ENCODE data around the gene SNX6. TPM values are rescaled to one million over a fixed set of nuclear protein-coding genes. Genes with fewer than 3 reads are reported as not detected.
A peak's percentile ranks its signal among the peaks of the same experiment; 100 is the strongest.
"Not testable (repeated sequence)": the region's sequence is repeated elsewhere in the genome, so short reads cannot be mapped to it uniquely, and the experiment has no call there.

The SNX6 gene
- total and polyA plus RNA-seq, 4 experiments from 2014 or later = 81.0 to 212 (median 114) TPM

GRCh38 chr14:34556498-34556829, 73.5 kb downstream of the SNX6 start:
- POLR2A ChIA-PET (ENCODE audit: partially characterized antibody); H3K27me3 Mint-ChIP-seq; CTCF ChIA-PET (ENCODE audit: partially characterized antibody); DNase-seq; H3K4me3 ChIP-seq (ENCODE audit: low read length in 2 of 2); H3K27ac Mint-ChIP-seq; H3K36me3 ChIP-seq (ENCODE audit: insufficient read depth, low read length); H3K4me3 Mint-ChIP-seq; intact Hi-C loops (cut with micrococcal nuclease); H3K9me3 ChIP-seq (ENCODE audit: control insufficient read depth in 1 of 2, low read length in 2 of 2); H3K4me1 ChIP-seq (ENCODE audit: insufficient read depth, low read length); H3K27ac ChIP-seq (ENCODE audit: low read depth, low read length); H3K27me3 ChIP-seq (ENCODE audit: insufficient read depth, low read length): not testable (repeated sequence)
- Mint-ChIP-seq H3K9me3 (peaks cover 0 to 28% (median 13%) of the 10 kb centered on the region in 8 donors), H3K36me3 (peaks cover 0 to 13% of the 10 kb centered on the region in 2 donors), H3K4me1 (peaks cover 9 to 16% (median 13%) of the 10 kb centered on the region in 4 donors)

- H3K9me3 ChIP-seq (ENCODE audit: control insufficient read depth in 1 of 2, low read length in 2 of 2); H3K27me3 Mint-ChIP-seq; H3K4me3 Mint-ChIP-seq; H3K27me3 ChIP-seq (ENCODE audit: insufficient read depth, low read length); DNase-seq; H3K4me3 ChIP-seq (ENCODE audit: low read length in 2 of 2); H3K36me3 ChIP-seq (ENCODE audit: insufficient read depth, low read length); H3K27ac ChIP-seq (ENCODE audit: low read depth, low read length); POLR2A ChIA-PET (ENCODE audit: partially characterized antibody); intact Hi-C loops (cut with micrococcal nuclease); CTCF ChIA-PET (ENCODE audit: partially characterized antibody); H3K27ac Mint-ChIP-seq; H3K4me1 ChIP-seq (ENCODE audit: insufficient read depth, low read length): not testable (repeated sequence)
- Mint-ChIP-seq H3K36me3 (peaks cover 0 to 13% of the 10 kb centered on the region in 2 donors), H3K4me1 (peaks cover 10 to 18% (median 15%) of the 10 kb centered on the region in 4 donors), H3K9me3 (peaks cover 0 to 31% (median 14%) of the 10 kb centered on the region in 8 donors)
These were observed 74.1 kb downstream of the SNX6 start for GRCh38 chr14:34555583-34556497.

GRCh38 chr14:34554540-34555250, 75.3 kb downstream of the SNX6 start:
- H3K27me3 ChIP-seq (ENCODE audit: insufficient read depth, low read length) = no peaks in the 10 kb centered on the region
- peaks cover 0 to 40% (median 17%) of the 10 kb centered on the region in 8 donors for H3K9me3 Mint-ChIP-seq
- H3K36me3 Mint-ChIP-seq = peaks cover 0 to 13% of the 10 kb centered on the region in 2 donors
- CTCF ChIA-PET (ENCODE audit: partially characterized antibody) = interaction anchor here (0.6 kb wide), 1 partner anchor 167 kb away, joined by 3 read pairs; no protein-coding TSS in a partner anchor
- H3K4me3 Mint-ChIP-seq = peak overlapping the region; percentile 49 to 82 (median 67)
- intact Hi-C loops (cut with micrococcal nuclease) = no loop called here
- H3K4me1 ChIP-seq (ENCODE audit: insufficient read depth, low read length) = peaks cover 6% of the 10 kb centered on the region
- DNase-seq = peak in 2 of 5 donors; percentile 31 to 51
- POLR2A ChIA-PET (ENCODE audit: partially characterized antibody) = interaction anchor here (0.7 to 1.6 kb wide), 4 partner anchors 15 to 850 kb away, joined by 3 to 13 read pairs (median 3); partner anchors contain the start of genes EAPP and NFKBIA
- no peaks in the 10 kb centered on the region for H3K9me3 ChIP-seq (ENCODE audit: control insufficient read depth in 1 of 2, low read length in 2 of 2)
- H3K27ac Mint-ChIP-seq = peak overlapping the region; percentile 27 to 92 (median 80)
- no peaks in the 10 kb centered on the region for H3K27me3 Mint-ChIP-seq
- H3K4me3 ChIP-seq (ENCODE audit: low read length in 2 of 2) = no peak overlapping the region
- H3K27ac ChIP-seq (ENCODE audit: low read depth, low read length) = peak overlapping the region; percentile 34
- H3K4me1 Mint-ChIP-seq = peaks cover 12 to 18% (median 16%) of the 10 kb centered on the region in 4 donors
- no peaks in the 10 kb centered on the region for H3K36me3 ChIP-seq (ENCODE audit: insufficient read depth, low read length)

- H3K4me1 ChIP-seq (ENCODE audit: insufficient read depth, low read length); H3K27ac ChIP-seq (ENCODE audit: low read depth, low read length); CTCF ChIA-PET (ENCODE audit: partially characterized antibody); H3K36me3 ChIP-seq (ENCODE audit: insufficient read depth, low read length); H3K4me3 ChIP-seq (ENCODE audit: low read length in 2 of 2); H3K36me3 Mint-ChIP-seq; H3K27me3 Mint-ChIP-seq; intact Hi-C loops (cut with micrococcal nuclease); H3K9me3 ChIP-seq (ENCODE audit: control insufficient read depth in 1 of 2, low read length in 2 of 2); H3K27me3 ChIP-seq (ENCODE audit: insufficient read depth, low read length): not testable (repeated sequence)
- DNase-seq = peak in 1 of 5 donors; percentile 16
- H3K9me3 Mint-ChIP-seq = peaks cover 0 to 39% (median 17%) of the 10 kb centered on the region in 8 donors
- peak overlapping the region in 2 of 8 donors; percentile 6 to 25 for H3K4me3 Mint-ChIP-seq
- H3K4me1 Mint-ChIP-seq = peaks cover 10 to 16% (median 12%) of the 10 kb centered on the region in 4 donors
- POLR2A ChIA-PET (ENCODE audit: partially characterized antibody) = interaction anchor here (1.6 kb wide), 1 partner anchor 9 kb away, joined by 5 read pairs; no protein-coding TSS in a partner anchor
- peak overlapping the region in 4 of 7 donors; percentile 41 to 85 (median 52) for H3K27ac Mint-ChIP-seq
These were observed 80.5 kb downstream of the SNX6 start for GRCh38 chr14:34549276-34549966.

- Mint-ChIP-seq H3K4me1 (peaks cover 6 to 11% (median 6%) of the 10 kb centered on the region in 4 donors), H3K9me3 (peaks cover 0 to 33% (median 13%) of the 10 kb centered on the region in 8 donors), H3K27me3 (no peaks in the 10 kb centered on the region), H3K4me3 (peak overlapping the region in 2 of 8 donors; percentile 5 to 25), H3K36me3 (peaks cover 0 to 5% of the 10 kb centered on the region in 2 donors), H3K27ac (peak overlapping the region in 2 of 7 donors; percentile 48 to 85)
- CTCF ChIA-PET (ENCODE audit: partially characterized antibody) = no interaction called here
- peak in 2 of 5 donors; percentile 32 to 47 for DNase-seq
- H3K4me1 ChIP-seq (ENCODE audit: insufficient read depth, low read length) = no peaks in the 10 kb centered on the region
- no peaks in the 10 kb centered on the region for H3K36me3 ChIP-seq (ENCODE audit: insufficient read depth, low read length)
- H3K9me3 ChIP-seq (ENCODE audit: control insufficient read depth in 1 of 2, low read length in 2 of 2) = no peaks in the 10 kb centered on the region
- no peak overlapping the region for H3K4me3 ChIP-seq (ENCODE audit: low read length in 2 of 2)
- no peak overlapping the region for H3K27ac ChIP-seq (ENCODE audit: low read depth, low read length)
- POLR2A ChIA-PET (ENCODE audit: partially characterized antibody) = interaction anchor here (1.6 kb wide), 1 partner anchor 8 kb away, joined by 5 read pairs; no protein-coding TSS in a partner anchor
- intact Hi-C loops (cut with micrococcal nuclease) = no loop called here
- no peaks in the 10 kb centered on the region for H3K27me3 ChIP-seq (ENCODE audit: insufficient read depth, low read length)
These were observed 81.4 kb downstream of the SNX6 start for GRCh38 chr14:34548472-34548981.

GRCh38 chr14:34547136-34547520, 82.8 kb downstream of the SNX6 start:
- H3K4me1 ChIP-seq (ENCODE audit: insufficient read depth, low read length); H3K4me3 ChIP-seq (ENCODE audit: low read length in 2 of 2); H3K36me3 ChIP-seq (ENCODE audit: insufficient read depth, low read length); H3K27ac ChIP-seq (ENCODE audit: low read depth, low read length); H3K4me3 Mint-ChIP-seq; CTCF ChIA-PET (ENCODE audit: partially characterized antibody); POLR2A ChIA-PET (ENCODE audit: partially characterized antibody); intact Hi-C loops (cut with micrococcal nuclease); H3K36me3 Mint-ChIP-seq; H3K9me3 ChIP-seq (ENCODE audit: control insufficient read depth in 1 of 2, low read length in 2 of 2); DNase-seq; H3K27me3 Mint-ChIP-seq; H3K27ac Mint-ChIP-seq; H3K27me3 ChIP-seq (ENCODE audit: insufficient read depth, low read length): not testable (repeated sequence)
- Mint-ChIP-seq H3K4me1 (peaks cover 6 to 11% (median 6%) of the 10 kb centered on the region in 4 donors), H3K9me3 (peaks cover 0 to 23% (median 11%) of the 10 kb centered on the region in 8 donors)
